22Rv1 (cell line): ENCODE results near the gene TGFBR3.

Experiments
- H3K27ac ChIP-seq: fragments of 450-650 bp; 2 replicates; pipeline ENCODE4 v1.5.1; 2017
- ZFX ChIP-seq: fragments of 450-650 bp; IDR thresholded peaks from 2 replicates; pipeline ENCODE4 v1.6.1; 2017; ENCODE audit warnings: antibody characterized with exemption, borderline replicate concordance
- TF ChIP-seq, protein P1 (sequence below): fragments of 450-650 bp; IDR thresholded peaks from 2 replicates; pipeline ENCODE4 v1.5.1; 2017; ENCODE audit warnings: mild to moderate bottlenecking

TGFBR3 gene

DNA sequence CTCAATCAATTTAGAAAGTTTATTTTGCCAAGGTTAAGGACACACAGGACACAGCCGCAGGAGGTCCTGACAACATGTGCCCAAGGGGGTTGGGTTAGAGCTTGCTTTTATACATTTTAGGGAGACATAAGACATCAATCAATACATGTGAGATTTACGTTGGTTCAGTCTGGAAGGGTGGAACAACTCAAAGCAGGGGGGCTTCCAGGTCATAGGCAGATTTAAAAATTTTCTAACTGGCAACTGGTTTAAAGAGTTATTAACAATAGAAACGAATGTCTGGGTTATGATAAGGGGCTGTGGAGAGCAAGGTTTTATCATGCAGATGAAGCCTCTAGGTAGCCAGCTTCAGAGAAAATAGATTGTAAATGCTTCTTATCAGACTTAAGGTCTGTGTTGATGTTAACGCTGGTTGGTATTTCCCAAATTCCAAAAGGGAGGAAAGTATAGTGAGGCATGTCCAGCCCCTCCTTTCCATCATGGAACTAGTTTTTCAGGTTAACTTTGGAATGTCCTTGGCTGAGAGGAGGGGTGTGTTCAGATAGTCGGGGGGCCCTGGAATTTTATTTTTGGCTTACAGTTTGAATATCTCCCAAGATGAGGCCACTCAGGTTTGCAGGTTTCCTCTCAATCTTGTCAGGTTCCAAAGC lies 31.0 kb upstream of the TGFBR3 start:
- H3K27ac ChIP-seq: no peak overlapping the region
- no peak for TF ChIP-seq ZFX
- TF ChIP-seq, protein P1, sequence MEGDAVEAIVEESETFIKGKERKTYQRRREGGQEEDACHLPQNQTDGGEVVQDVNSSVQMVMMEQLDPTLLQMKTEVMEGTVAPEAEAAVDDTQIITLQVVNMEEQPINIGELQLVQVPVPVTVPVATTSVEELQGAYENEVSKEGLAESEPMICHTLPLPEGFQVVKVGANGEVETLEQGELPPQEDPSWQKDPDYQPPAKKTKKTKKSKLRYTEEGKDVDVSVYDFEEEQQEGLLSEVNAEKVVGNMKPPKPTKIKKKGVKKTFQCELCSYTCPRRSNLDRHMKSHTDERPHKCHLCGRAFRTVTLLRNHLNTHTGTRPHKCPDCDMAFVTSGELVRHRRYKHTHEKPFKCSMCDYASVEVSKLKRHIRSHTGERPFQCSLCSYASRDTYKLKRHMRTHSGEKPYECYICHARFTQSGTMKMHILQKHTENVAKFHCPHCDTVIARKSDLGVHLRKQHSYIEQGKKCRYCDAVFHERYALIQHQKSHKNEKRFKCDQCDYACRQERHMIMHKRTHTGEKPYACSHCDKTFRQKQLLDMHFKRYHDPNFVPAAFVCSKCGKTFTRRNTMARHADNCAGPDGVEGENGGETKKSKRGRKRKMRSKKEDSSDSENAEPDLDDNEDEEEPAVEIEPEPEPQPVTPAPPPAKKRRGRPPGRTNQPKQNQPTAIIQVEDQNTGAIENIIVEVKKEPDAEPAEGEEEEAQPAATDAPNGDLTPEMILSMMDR: no peak

DNA sequence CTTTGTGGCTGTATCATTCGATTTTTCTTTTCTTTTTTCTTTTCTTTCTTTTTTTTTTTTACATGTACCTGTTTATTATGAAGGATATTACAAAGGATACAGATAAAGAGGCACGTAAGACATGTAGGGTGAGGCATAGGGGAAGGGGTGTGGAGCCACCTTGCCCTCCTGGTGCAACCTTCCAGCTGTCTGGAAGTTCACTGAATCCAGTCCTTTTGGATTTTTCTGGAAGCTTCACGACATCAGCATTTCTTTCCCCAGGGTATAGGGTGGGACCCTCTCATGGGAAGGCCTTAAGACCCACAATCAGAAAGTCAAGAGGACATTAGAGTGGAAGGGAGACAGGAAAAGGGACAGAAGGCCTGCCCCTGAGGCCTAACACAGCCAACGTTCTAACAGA lies 30.1 kb upstream of the TGFBR3 start:
- H3K27ac ChIP-seq: no peak overlapping the region

DNA sequence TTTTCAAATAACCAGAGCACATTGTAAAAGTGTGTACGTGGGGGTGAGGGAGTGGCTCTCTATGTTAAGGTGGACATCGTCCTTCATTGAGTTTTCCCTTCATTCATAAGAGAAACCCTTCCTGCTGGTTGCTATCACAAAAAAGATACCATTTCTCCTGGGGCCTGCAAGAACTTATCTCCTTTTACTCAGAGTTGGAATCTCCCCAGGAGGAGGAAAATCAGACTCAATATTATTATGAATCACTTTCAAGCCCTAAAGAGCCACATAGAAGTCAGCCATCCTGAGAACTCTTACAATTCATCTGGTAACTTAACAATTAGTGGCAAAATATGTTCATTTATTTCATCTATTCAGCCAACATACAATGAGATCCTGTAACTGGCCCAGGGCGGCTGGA lies 27.1 kb upstream of the TGFBR3 start:
- no peak overlapping the region for H3K27ac ChIP-seq
- TF ChIP-seq ZFX: no peak
- TF ChIP-seq, protein P1: no peak

More for the DNA sequence above, 30.1 kb upstream of the TGFBR3 start:
- TF ChIP-seq, protein P1: no peak
- no peak for TF ChIP-seq ZFX

DNA sequence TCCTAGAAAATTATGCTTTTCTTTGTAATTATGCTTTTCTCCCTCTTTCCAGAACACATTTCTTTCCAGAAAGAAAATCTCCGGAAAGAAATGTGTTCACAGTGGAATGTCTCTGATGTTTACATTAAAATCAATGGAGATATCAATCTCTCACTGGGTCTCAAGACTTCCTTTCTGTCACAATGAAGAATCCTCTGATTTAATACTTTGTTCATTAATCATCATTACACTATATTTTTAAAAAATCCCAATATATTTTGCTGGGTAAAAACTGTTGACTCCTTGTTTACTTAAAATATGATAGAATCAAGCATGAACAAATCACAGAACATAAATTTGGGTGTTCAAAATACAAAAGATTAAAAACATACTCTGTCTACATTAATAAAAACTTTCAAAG lies 26.3 kb upstream of the TGFBR3 start:
- no peak overlapping the region for H3K27ac ChIP-seq
- TF ChIP-seq ZFX: no peak
- TF ChIP-seq, protein P1: no peak

DNA sequence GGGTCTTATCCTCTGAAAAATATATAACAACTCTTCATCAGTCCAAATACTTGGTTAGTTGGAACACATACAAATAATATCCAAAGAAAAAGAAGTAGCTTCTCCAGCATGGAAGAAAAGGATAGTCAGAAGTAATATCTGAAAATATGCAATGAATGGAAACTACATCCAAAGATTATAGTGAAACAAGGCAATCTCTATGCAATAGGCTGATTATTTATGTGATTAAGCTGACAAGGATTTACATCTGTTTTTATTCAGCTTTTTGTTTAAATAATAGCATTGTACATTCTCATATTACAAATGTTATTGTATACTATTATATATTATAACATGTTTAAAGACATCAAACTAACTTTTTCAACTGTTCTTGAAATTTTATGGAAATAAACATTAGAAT lies 15.3 kb upstream of the TGFBR3 start:
- H3K27ac ChIP-seq: no peak overlapping the region
- TF ChIP-seq, protein P1: no peak
- TF ChIP-seq ZFX: no peak

DNA sequence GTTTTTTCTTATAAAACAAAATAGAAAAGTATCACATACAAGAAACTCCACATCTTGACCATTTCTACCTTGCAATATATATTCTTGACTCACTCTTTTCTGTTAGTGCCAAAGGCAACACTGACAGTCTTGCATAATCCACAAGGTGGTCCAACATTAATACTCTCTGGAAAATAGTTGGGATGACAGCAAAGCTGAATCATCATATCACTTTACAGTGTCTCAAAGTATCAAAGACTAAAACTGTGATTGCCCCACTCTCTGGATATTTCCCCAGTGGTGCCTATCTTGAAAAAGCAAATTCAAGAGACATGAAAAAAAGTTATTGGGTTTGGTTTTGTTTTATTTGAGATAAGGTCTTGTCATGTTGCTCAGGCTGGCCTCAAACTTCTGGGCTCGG lies 14.6 kb upstream of the TGFBR3 start:
- H3K27ac ChIP-seq: no peak overlapping the region
- TF ChIP-seq, protein P1: no peak
- no peak for TF ChIP-seq ZFX

DNA sequence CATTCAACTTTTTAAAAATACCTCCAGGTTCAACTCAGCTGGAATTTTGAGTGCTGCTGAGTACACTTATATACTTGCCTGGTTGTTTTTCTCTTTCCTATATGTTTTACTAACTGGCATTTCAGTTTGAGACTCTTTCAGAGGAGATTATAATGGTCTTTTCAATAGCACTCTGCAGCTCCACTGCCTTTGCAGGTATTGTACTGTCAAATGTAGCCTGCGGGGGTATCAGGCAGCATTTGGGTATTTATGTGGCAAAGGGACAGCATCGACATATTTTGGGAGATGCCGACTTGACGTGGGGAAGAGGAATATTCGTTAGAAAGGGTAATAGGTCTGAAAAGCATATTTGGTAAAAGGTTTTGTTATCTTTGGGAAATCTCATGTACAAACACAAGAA lies 11.1 kb upstream of the TGFBR3 start:
- TF ChIP-seq, protein P1: no peak
- TF ChIP-seq ZFX: no peak

More for the DNA sequence above, 11.1 kb upstream of the TGFBR3 start:
- H3K27ac ChIP-seq: no peak overlapping the region
